NB4 (cell line): ENCODE data around the gene CHRM2.

Experiments
- CTCF ChIP-seq: IDR thresholded peaks from one replicate; pipeline ENCODE4 v1.5.1; 2012; ENCODE audit warnings: low read depth, low read length
- MAX ChIP-seq: IDR thresholded peaks from 2 replicates; pipeline ENCODE4 v1.6.1; 2011; ENCODE audit warnings: low read depth, low read length
- MYC ChIP-seq: IDR thresholded peaks from 2 replicates; pipeline ENCODE4 v1.6.1; 2011; ENCODE audit warnings: low read depth, low read length
- POLR2A ChIP-seq: IDR thresholded peaks from 2 replicates; pipeline ENCODE4 v1.6.1; 2011; ENCODE audit warnings: mild to moderate bottlenecking; ENCODE audit not compliant: insufficient read length; ENCODE audit errors: extremely low read depth

- TF ChIP-seq POLR2A (no peak), CTCF (no peak), MAX (no peak), MYC (no peak)
Measured at GRCh38 chr7:136919820-136920219, 51.4 kb downstream of the CHRM2 start.
